WTC11 (cell line): ENCODE measurements around the gene ISCU. TPM values are rescaled to one million over a fixed set of nuclear protein-coding genes. Genes with fewer than 3 reads are reported as not detected.

Experiments
- ATAC-seq: fragments of 200-7000 bp; cut with Tn5 transposase; 2 replicates; pipeline ENCODE4 v1.10.0; 2021; ENCODE audit warnings: mild to moderate bottlenecking, moderate library complexity
- CTCF ChIA-PET: fragments of 300-600 bp; sonication (Branson Sonifier 250); formaldehyde crosslinking; loops from one replicate; lab custom pipeline; 2021; ENCODE audit warnings: antibody characterized with exemption; lab: Charles Lee
- POLR2A ChIA-PET: fragments of 350-600 bp; sonication (Branson Sonifier 250); formaldehyde crosslinking; loops from one replicate; lab custom pipeline; 2021; ENCODE audit warnings: antibody characterized with exemption; lab: Charles Lee
- DNase-seq: peaks from one replicate; pipeline ENCODE4 v3.0.0; 2021; ENCODE audit warnings: low spot score
- H3K27ac Mint-ChIP-seq: 2 replicates; pipeline ENCODE4 v1.8.0; 2021; ENCODE audit warnings: mixed read lengths
- H3K27me3 Mint-ChIP-seq: 2 replicates; pipeline ENCODE4 v1.8.0; 2021; ENCODE audit warnings: low read depth, mild to moderate bottlenecking, moderate library complexity, mixed read lengths
- H3K36me3 Mint-ChIP-seq: 2 replicates; pipeline ENCODE4 v1.8.0; 2021; ENCODE audit warnings: mixed read lengths
- H3K4me1 Mint-ChIP-seq: 2 replicates; pipeline ENCODE4 v1.8.0; 2022; ENCODE audit warnings: mixed read lengths
- H3K4me3 Mint-ChIP-seq: 2 replicates; pipeline ENCODE4 v1.8.0; 2021; ENCODE audit warnings: mild to moderate bottlenecking, moderate library complexity, mixed read lengths
- H3K9me3 Mint-ChIP-seq: 2 replicates; pipeline ENCODE4 v1.8.0; 2021; ENCODE audit warnings: mixed read lengths
- ELF4 ChIP-seq: sonication (generic); formaldehyde crosslinking; IDR thresholded peaks from 2 replicates; pipeline ENCODE4 v1.8.1; 2022; ENCODE audit warnings: low read depth, mild to moderate bottlenecking, moderate library complexity, missing genetic modification reagents
- ESRRA ChIP-seq: sonication (generic); formaldehyde crosslinking; IDR thresholded peaks from 2 replicates; pipeline ENCODE4 v1.8.1; 2022; ENCODE audit warnings: mild to moderate bottlenecking, missing genetic modification reagents, borderline replicate concordance
- JAZF1 ChIP-seq: fragments of 250-450 bp; sonication (Bioruptor Pico); IDR thresholded peaks from 2 replicates; pipeline ENCODE4 v1.9.0; 2021; ENCODE audit warnings: moderate library complexity, mild to moderate bottlenecking, inconsistent platforms
- NR2C2 ChIP-seq: sonication (generic); formaldehyde crosslinking; IDR thresholded peaks from 2 replicates; pipeline ENCODE4 v1.8.0; 2022; ENCODE audit warnings: mild to moderate bottlenecking, missing genetic modification reagents
- RELA ChIP-seq: sonication (generic); formaldehyde crosslinking; IDR thresholded peaks from 2 replicates; pipeline ENCODE4 v1.8.1; 2022; ENCODE audit warnings: missing genetic modification reagents, mild to moderate bottlenecking, borderline replicate concordance
- TEAD4 ChIP-seq: sonication (generic); formaldehyde crosslinking; IDR thresholded peaks from 2 replicates; pipeline ENCODE4 v1.8.0; 2022; ENCODE audit warnings: mild to moderate bottlenecking, missing genetic modification reagents
- ZNF671 ChIP-seq: fragments of 250-450 bp; sonication (Bioruptor Pico); IDR thresholded peaks from 2 replicates; pipeline ENCODE4 v1.8.0; 2021; ENCODE audit warnings: mild to moderate bottlenecking
- total RNA-seq: library from RNA; stranded (reverse); gene quantifications from 3 replicates; pipeline ENCODE4 v1.2.3, GENCODE V29; 2021
- TF ChIP-seq, protein P1 (sequence below): sonication (generic); formaldehyde crosslinking; IDR thresholded peaks from 2 replicates; pipeline ENCODE4 v1.8.0; 2022; ENCODE audit warnings: mild to moderate bottlenecking, missing genetic modification reagents
- TF ChIP-seq, protein P2 (sequence below): sonication (generic); formaldehyde crosslinking; IDR thresholded peaks from 2 replicates; pipeline ENCODE4 v1.8.0; 2022; ENCODE audit warnings: mild to moderate bottlenecking, missing genetic modification reagents
- TF ChIP-seq, protein P3 (sequence below): sonication (generic); formaldehyde crosslinking; conservative IDR thresholded peaks from 2 replicates; pipeline ENCODE4 v1.8.1; 2023; ENCODE audit warnings: mild to moderate bottlenecking, low read depth, missing genetic modification reagents, moderate library complexity
- TF ChIP-seq, protein P4 (sequence below): sonication (generic); formaldehyde crosslinking; IDR thresholded peaks from 2 replicates; pipeline ENCODE4 v1.8.1; 2023; ENCODE audit warnings: mild to moderate bottlenecking, missing genetic modification reagents, moderate library complexity
- TF ChIP-seq, protein P5 (sequence below): sonication (generic); formaldehyde crosslinking; IDR thresholded peaks from 2 replicates; pipeline ENCODE4 v1.8.1; 2023; ENCODE audit warnings: mild to moderate bottlenecking, missing genetic modification reagents
- TF ChIP-seq, protein P6 (sequence below): sonication (generic); formaldehyde crosslinking; IDR thresholded peaks from 2 replicates; pipeline ENCODE4 v1.8.1; 2022; ENCODE audit warnings: missing genetic modification reagents, borderline replicate concordance
- TF ChIP-seq, protein P7 (sequence below): sonication (generic); formaldehyde crosslinking; IDR thresholded peaks from 2 replicates; pipeline ENCODE4 v1.8.0; 2022; ENCODE audit warnings: mild to moderate bottlenecking, missing genetic modification reagents

ISCU gene
- total RNA-seq, 1 experiment from 2014 or later: 85.9 TPM

DNA sequence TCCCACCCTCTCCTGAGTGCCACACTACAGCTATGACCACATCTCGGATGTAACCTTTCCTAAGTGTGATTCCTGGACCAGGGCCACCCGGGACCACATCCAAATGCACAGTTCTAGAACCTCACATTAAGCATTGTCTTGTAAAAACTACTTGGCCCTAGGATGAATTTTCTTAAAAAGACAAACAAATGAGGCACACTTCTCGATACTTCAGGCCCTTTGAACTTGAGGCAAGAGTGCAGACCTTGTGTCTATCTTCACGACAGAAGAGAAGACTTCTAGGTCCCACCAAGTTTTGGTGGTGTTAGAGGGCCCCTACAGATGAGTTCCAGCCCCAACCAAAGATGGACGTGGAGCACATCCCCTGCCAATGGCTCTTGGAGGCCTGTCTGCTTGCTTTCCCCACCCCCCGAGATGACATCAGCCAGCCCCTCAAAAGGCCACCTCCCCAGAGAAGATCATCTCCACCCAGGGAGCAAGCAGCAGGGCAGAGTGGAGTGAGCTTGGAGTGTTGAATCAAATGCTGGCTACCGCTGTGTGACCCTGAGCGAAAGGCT is 9.3 kb downstream of the ISCU start:
- DNase-seq (no peak), ATAC-seq (no peak)
- no peaks in the 10 kb centered on the region for H3K4me1 Mint-ChIP-seq
- peaks cover 22% of the 10 kb centered on the region for H3K36me3 Mint-ChIP-seq
- TF ChIP-seq TEAD4 (no peak), JAZF1 (CRISPR knock-in tag) (no peak), ELF4 (CRISPR knock-in tag) (no peak), ESRRA (CRISPR knock-in tag) (no peak), NR2C2 (CRISPR knock-in tag) (no peak), ZNF671 (CRISPR knock-in tag) (no peak)
- TF ChIP-seq, protein P1, sequence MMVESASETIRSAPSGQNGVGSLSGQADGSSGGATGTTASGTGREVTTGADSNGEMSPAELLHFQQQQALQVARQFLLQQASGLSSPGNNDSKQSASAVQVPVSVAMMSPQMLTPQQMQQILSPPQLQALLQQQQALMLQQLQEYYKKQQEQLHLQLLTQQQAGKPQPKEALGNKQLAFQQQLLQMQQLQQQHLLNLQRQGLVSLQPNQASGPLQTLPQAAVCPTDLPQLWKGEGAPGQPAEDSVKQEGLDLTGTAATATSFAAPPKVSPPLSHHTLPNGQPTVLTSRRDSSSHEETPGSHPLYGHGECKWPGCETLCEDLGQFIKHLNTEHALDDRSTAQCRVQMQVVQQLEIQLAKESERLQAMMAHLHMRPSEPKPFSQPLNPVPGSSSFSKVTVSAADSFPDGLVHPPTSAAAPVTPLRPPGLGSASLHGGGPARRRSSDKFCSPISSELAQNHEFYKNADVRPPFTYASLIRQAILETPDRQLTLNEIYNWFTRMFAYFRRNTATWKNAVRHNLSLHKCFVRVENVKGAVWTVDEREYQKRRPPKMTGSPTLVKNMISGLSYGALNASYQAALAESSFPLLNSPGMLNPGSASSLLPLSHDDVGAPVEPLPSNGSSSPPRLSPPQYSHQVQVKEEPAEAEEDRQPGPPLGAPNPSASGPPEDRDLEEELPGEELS (CRISPR knock-in tag): no peak
- no peaks in the 10 kb centered on the region for H3K27me3 Mint-ChIP-seq
- H3K27ac Mint-ChIP-seq: no peak overlapping the region
- POLR2A ChIA-PET: no interaction called here
- no peak overlapping the region for H3K4me3 Mint-ChIP-seq
- CTCF ChIA-PET: interaction anchor here (0.6 to 3.9 kb wide), 6 partner anchors 9 to 379 kb away, joined by 3 to 31 read pairs (median 6); partner anchors contain the start of gene ISCU
- H3K9me3 Mint-ChIP-seq: no peaks in the 10 kb centered on the region

DNA sequence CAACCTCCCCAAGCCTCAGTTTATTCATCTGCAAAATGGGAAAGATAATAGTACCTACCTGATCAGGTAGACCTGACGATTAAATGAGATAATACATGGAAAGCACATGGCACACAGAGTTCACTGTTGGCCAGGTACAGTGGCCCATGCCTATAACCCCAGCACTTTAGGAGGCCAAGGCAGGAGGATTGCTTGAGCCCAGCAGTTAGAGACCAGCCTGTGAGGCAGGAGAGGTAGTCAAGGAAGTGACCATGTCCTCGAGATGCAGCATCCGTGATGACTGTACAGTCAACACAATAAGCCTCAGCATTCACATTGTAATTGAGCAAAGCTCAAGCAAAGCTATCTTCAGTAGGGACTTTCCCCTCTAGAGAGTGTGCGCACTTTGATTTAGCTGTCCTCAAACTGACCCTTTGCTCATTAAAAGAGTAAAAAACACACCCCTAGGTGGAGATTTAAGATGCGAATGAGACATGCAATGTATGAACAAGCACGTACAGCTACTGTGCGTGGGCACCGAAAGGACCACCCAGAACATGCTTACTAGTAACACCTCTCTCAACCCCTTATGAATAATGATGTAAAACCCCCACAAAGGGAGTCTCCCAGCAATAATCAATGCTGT is 9.9 kb downstream of the ISCU start:
- DNase-seq: no peak
- Mint-ChIP-seq H3K36me3 (peaks cover 17% of the 10 kb centered on the region), H3K4me1 (no peaks in the 10 kb centered on the region), H3K4me3 (no peak overlapping the region), H3K27me3 (no peaks in the 10 kb centered on the region), H3K27ac (no peak overlapping the region), H3K9me3 (no peaks in the 10 kb centered on the region)
- no peak for ATAC-seq
- POLR2A ChIA-PET: no interaction called here
- CTCF ChIA-PET: interaction anchor here (0.6 kb wide), 1 partner anchor 88 kb away, joined by 3 read pairs; no protein-coding TSS in a partner anchor
- TF ChIP-seq, protein P2, sequence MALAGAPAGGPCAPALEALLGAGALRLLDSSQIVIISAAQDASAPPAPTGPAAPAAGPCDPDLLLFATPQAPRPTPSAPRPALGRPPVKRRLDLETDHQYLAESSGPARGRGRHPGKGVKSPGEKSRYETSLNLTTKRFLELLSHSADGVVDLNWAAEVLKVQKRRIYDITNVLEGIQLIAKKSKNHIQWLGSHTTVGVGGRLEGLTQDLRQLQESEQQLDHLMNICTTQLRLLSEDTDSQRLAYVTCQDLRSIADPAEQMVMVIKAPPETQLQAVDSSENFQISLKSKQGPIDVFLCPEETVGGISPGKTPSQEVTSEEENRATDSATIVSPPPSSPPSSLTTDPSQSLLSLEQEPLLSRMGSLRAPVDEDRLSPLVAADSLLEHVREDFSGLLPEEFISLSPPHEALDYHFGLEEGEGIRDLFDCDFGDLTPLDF (CRISPR knock-in tag): no peak
- TF ChIP-seq, protein P3, sequence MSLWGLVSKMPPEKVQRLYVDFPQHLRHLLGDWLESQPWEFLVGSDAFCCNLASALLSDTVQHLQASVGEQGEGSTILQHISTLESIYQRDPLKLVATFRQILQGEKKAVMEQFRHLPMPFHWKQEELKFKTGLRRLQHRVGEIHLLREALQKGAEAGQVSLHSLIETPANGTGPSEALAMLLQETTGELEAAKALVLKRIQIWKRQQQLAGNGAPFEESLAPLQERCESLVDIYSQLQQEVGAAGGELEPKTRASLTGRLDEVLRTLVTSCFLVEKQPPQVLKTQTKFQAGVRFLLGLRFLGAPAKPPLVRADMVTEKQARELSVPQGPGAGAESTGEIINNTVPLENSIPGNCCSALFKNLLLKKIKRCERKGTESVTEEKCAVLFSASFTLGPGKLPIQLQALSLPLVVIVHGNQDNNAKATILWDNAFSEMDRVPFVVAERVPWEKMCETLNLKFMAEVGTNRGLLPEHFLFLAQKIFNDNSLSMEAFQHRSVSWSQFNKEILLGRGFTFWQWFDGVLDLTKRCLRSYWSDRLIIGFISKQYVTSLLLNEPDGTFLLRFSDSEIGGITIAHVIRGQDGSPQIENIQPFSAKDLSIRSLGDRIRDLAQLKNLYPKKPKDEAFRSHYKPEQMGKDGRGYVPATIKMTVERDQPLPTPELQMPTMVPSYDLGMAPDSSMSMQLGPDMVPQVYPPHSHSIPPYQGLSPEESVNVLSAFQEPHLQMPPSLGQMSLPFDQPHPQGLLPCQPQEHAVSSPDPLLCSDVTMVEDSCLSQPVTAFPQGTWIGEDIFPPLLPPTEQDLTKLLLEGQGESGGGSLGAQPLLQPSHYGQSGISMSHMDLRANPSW (CRISPR knock-in tag): no peak
- TF ChIP-seq, protein P4, sequence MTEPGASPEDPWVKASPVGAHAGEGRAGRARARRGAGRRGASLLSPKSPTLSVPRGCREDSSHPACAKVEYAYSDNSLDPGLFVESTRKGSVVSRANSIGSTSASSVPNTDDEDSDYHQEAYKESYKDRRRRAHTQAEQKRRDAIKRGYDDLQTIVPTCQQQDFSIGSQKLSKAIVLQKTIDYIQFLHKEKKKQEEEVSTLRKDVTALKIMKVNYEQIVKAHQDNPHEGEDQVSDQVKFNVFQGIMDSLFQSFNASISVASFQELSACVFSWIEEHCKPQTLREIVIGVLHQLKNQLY (CRISPR knock-in tag): no peak
- TF ChIP-seq, protein P5, sequence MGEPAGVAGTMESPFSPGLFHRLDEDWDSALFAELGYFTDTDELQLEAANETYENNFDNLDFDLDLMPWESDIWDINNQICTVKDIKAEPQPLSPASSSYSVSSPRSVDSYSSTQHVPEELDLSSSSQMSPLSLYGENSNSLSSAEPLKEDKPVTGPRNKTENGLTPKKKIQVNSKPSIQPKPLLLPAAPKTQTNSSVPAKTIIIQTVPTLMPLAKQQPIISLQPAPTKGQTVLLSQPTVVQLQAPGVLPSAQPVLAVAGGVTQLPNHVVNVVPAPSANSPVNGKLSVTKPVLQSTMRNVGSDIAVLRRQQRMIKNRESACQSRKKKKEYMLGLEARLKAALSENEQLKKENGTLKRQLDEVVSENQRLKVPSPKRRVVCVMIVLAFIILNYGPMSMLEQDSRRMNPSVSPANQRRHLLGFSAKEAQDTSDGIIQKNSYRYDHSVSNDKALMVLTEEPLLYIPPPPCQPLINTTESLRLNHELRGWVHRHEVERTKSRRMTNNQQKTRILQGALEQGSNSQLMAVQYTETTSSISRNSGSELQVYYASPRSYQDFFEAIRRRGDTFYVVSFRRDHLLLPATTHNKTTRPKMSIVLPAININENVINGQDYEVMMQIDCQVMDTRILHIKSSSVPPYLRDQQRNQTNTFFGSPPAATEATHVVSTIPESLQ (CRISPR knock-in tag): no peak
- TF ChIP-seq, protein P1 (CRISPR knock-in tag): no peak
- TF ChIP-seq RELA (no peak), ELF4 (CRISPR knock-in tag) (no peak)
- TF ChIP-seq, protein P6, sequence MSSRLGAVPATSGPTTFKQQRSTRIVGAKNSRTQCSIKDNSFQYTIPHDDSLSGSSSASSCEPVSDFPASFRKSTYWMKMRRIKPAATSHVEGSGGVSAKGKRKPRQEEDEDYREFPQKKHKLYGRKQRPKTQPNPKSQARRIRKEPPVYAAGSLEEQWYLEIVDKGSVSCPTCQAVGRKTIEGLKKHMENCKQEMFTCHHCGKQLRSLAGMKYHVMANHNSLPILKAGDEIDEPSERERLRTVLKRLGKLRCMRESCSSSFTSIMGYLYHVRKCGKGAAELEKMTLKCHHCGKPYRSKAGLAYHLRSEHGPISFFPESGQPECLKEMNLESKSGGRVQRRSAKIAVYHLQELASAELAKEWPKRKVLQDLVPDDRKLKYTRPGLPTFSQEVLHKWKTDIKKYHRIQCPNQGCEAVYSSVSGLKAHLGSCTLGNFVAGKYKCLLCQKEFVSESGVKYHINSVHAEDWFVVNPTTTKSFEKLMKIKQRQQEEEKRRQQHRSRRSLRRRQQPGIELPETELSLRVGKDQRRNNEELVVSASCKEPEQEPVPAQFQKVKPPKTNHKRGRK (CRISPR knock-in tag): no peak
- TF ChIP-seq, protein P7, sequence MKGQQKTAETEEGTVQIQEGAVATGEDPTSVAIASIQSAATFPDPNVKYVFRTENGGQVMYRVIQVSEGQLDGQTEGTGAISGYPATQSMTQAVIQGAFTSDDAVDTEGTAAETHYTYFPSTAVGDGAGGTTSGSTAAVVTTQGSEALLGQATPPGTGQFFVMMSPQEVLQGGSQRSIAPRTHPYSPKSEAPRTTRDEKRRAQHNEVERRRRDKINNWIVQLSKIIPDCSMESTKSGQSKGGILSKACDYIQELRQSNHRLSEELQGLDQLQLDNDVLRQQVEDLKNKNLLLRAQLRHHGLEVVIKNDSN (CRISPR knock-in tag): no peak
